IMR-90 (cell line): ENCODE data around the gene EPHX1. TPM values are rescaled to one million over a fixed set of nuclear protein-coding genes. Genes with fewer than 3 reads are reported as not detected.

Source experiments
- ATAC-seq: fragments of 200-7000 bp; cut with Tn5 transposase; 2 replicates; pipeline ENCODE4 v1.9.1; 2020; ENCODE audit warnings: low read depth, mild to moderate bottlenecking, moderate library complexity
- BruUV-seq: library from RNA; stranded (reverse); fragments of 400-500 nt; replicated peaks from 2 replicates; lab custom pipeline; 2021; lab: Mats Ljungman, UMichigan
- CTCF ChIA-PET: fragments of 300-600 bp; formaldehyde crosslinking; extraction: SDS; loops from one replicate; lab custom pipeline; 2021; ENCODE audit warnings: antibody characterized with exemption; lab: Yijun Ruan, JAX
- POLR2A ChIA-PET: fragments of 300-600 bp; sonication (Branson Sonifier 250); formaldehyde crosslinking; loops from one replicate; lab custom pipeline; 2022; ENCODE audit warnings: antibody characterized with exemption; ENCODE audit not compliant: unreplicated experiment; lab: Charles Lee
- DNase-seq: peaks from one replicate; pipeline ENCODE4 v3.0.0; 2013
- H2AFZ ChIP-seq: replicated peaks from 2 replicates; pipeline ENCODE3; 2013; ENCODE audit warnings: low read length, mild to moderate bottlenecking; ENCODE audit not compliant: poor library complexity
- H2AK5ac ChIP-seq: 2 replicates; pipeline ENCODE4 v1.6.1; 2013; ENCODE audit warnings: low read depth, low read length, inconsistent platforms
- H2AK9ac ChIP-seq: replicated peaks from 2 replicates; pipeline ENCODE3; 2013; ENCODE audit warnings: mild to moderate bottlenecking, low read depth, low read length, moderate library complexity; ENCODE audit not compliant: poor library complexity
- H2BK120ac ChIP-seq: 2 replicates; pipeline ENCODE4 v1.6.1; 2013; ENCODE audit warnings: low read depth, low read length, inconsistent platforms
- H2BK15ac ChIP-seq: 3 replicates; pipeline ENCODE4 v1.6.1; 2013; ENCODE audit warnings: low read depth, low read length, inconsistent platforms
- H2BK20ac ChIP-seq: 2 replicates; pipeline ENCODE4 v1.6.1; 2013; ENCODE audit warnings: low read depth, mild to moderate bottlenecking, inconsistent platforms, low read length, moderate library complexity
- H2BK5ac ChIP-seq: 2 replicates; pipeline ENCODE4 v1.6.1; 2013; ENCODE audit warnings: mild to moderate bottlenecking, low read depth, low read length, inconsistent platforms; ENCODE audit not compliant: poor library complexity, severe bottlenecking
- H3K14ac ChIP-seq: replicated peaks from 2 replicates; pipeline ENCODE4 v1.6.1; 2013; ENCODE audit warnings: low read depth, low read length, inconsistent platforms
- H3K18ac ChIP-seq: 2 replicates; pipeline ENCODE4 v1.6.1; 2013; ENCODE audit warnings: low read depth, low read length, control low read depth
- H3K23ac ChIP-seq: 2 replicates; pipeline ENCODE4 v1.6.1; 2013; ENCODE audit warnings: low read depth, low read length, inconsistent platforms
- H3K27ac ChIP-seq: 2 replicates; pipeline ENCODE4 v1.5.1; 2013; ENCODE audit warnings: mild to moderate bottlenecking, control low read depth, low read length; ENCODE audit not compliant: insufficient read depth
- H3K27me3 ChIP-seq: 2 replicates; pipeline ENCODE4 v1.6.1; 2013; ENCODE audit warnings: low read length; ENCODE audit not compliant: control insufficient read depth, insufficient read depth
- H3K36me3 ChIP-seq: 2 replicates; pipeline ENCODE4 v1.6.1; 2013; ENCODE audit warnings: low read length, mixed read lengths; ENCODE audit not compliant: control insufficient read depth, insufficient read depth
- H3K4ac ChIP-seq: 2 replicates; pipeline ENCODE4 v1.6.1; 2013; ENCODE audit warnings: low read depth, low read length, inconsistent platforms
- H3K4me1 ChIP-seq: 2 replicates; pipeline ENCODE4 v1.6.1; 2013; ENCODE audit warnings: low read length, mixed read lengths; ENCODE audit not compliant: control insufficient read depth, insufficient read depth
- H3K4me2 ChIP-seq: 2 replicates; pipeline ENCODE4 v1.6.1; 2013; ENCODE audit warnings: low read depth, mild to moderate bottlenecking, control low read depth, low read length, moderate library complexity
- H3K4me3 ChIP-seq: 2 replicates; pipeline ENCODE4 v1.5.1; 2013; ENCODE audit warnings: low read depth, mild to moderate bottlenecking, control low read depth, low read length, moderate library complexity; ENCODE audit not compliant: insufficient read depth
- H3K56ac ChIP-seq: 2 replicates; pipeline ENCODE4 v1.6.1; 2013; ENCODE audit warnings: low read length, inconsistent platforms; ENCODE audit not compliant: insufficient read depth; ENCODE audit errors: extremely low read depth
- H3K79me1 ChIP-seq, 2 experiments: 2 replicates each; pipeline ENCODE4 v1.6.1; 2013; ENCODE audit warnings: low read length in 2 of 2, inconsistent platforms in 1 of 2, low read depth in 1 of 2
- H3K9ac ChIP-seq: 2 replicates; pipeline ENCODE4 v1.6.1; 2013; ENCODE audit warnings: low read depth, low read length, control low read depth
- H3K9me1 ChIP-seq: 2 replicates; pipeline ENCODE4 v1.6.1; 2013; ENCODE audit warnings: low read length, inconsistent platforms; ENCODE audit not compliant: insufficient read depth
- H3K9me3 ChIP-seq: 2 replicates; pipeline ENCODE4 v1.6.1; 2013; ENCODE audit warnings: low read length; ENCODE audit not compliant: control insufficient read depth, insufficient read depth
- H4K20me1 ChIP-seq: 2 replicates; pipeline ENCODE4 v1.6.1; 2013; ENCODE audit warnings: low read length, inconsistent platforms; ENCODE audit not compliant: insufficient read depth
- H4K5ac ChIP-seq: 2 replicates; pipeline ENCODE4 v1.6.1; 2013; ENCODE audit warnings: mild to moderate bottlenecking, low read depth, low read length, control low read depth
- H4K8ac ChIP-seq, 2 experiments: 2 replicates each; pipeline ENCODE4 v1.6.1; 2013; ENCODE audit warnings: low read depth in 2 of 2, low read length in 2 of 2, control low read depth in 1 of 2, inconsistent platforms in 1 of 2
- H4K91ac ChIP-seq: 2 replicates; pipeline ENCODE4 v1.6.1; 2013; ENCODE audit warnings: low read depth, low read length, inconsistent platforms; ENCODE audit not compliant: insufficient read depth
- BHLHE40 ChIP-seq: fragments of 150-350 bp; IDR thresholded peaks from 2 replicates; pipeline ENCODE4 v1.6.1; 2016; ENCODE audit warnings: mild to moderate bottlenecking, low read depth, low read length
- FOS ChIP-seq: fragments of 150-350 bp; IDR thresholded peaks from 2 replicates; pipeline ENCODE4 v1.6.1; 2016; ENCODE audit warnings: low read depth, low read length
- NFE2L2 ChIP-seq: fragments of 150-350 bp; IDR thresholded peaks from 2 replicates; pipeline ENCODE4 v1.6.1; 2016; ENCODE audit warnings: low read depth, mild to moderate bottlenecking, low read length
- RAD21 ChIP-seq: IDR thresholded peaks from 2 replicates; pipeline ENCODE4 v1.6.1; 2012; ENCODE audit warnings: low read length, improper control_type of control experiment
- RCOR1 ChIP-seq: IDR thresholded peaks from 2 replicates; pipeline ENCODE4 v1.6.1; 2012; ENCODE audit warnings: mild to moderate bottlenecking, low read length, improper control_type of control experiment; ENCODE audit not compliant: insufficient replicate concordance
- WGBS, 2 experiments: methylation state at CpG; one replicate each; pipeline versions ENCODE4 v1.1.5 to v1.1.7; 2013; ENCODE audit warnings: missing lambda C conversion rate in 2 of 2; ENCODE audit not compliant: insufficient read length in 1 of 2; ENCODE audit errors: extremely low coverage in 2 of 2; 5-methylcytosine and 5-hydroxymethylcytosine counted together
- dilution Hi-C: fragments of 300-500 bp; cut with HindIII; formaldehyde crosslinking; loops from one replicate; pipeline ENCODE4 v1.14.3; 2018; ENCODE audit warnings: low sequenced_read_pairs; ENCODE audit not compliant: unreplicated experiment
- in situ Hi-C: fragments of 300-500 bp; cut with MboI; formaldehyde crosslinking; loops from 3 replicates; pipeline ENCODE4 v1.14.3; 2019; ENCODE audit warnings: low sequenced_read_pairs, inconsistent platforms, mixed read lengths
- intact Hi-C: fragments of 100-400 bp; cut with micrococcal nuclease; formaldehyde crosslinking; loops from 2 replicates; pipeline ENCODE4 v1.10.0; 2022
- polyA plus RNA-seq, 3 experiments: library from polyadenylated mRNA; depleted of rRNA; stranded (reverse); fragments of >200 nt; gene quantifications; 2 replicates each; pipeline ENCODE4 v1.2.3, GENCODE V29; 2012; ENCODE audit warnings: low replicate concordance in 1 of 3
- total RNA-seq: library from RNA; depleted of rRNA; stranded (reverse); fragments of >200 nt; gene quantifications from 2 replicates; pipeline ENCODE4 v1.2.3, GENCODE V29; 2012

Gene EPHX1
- total and polyA plus RNA-seq, 2 of the 4 experiments (the other 2 are of a cell fraction), result 20.3 to 46.3 TPM

DNA sequence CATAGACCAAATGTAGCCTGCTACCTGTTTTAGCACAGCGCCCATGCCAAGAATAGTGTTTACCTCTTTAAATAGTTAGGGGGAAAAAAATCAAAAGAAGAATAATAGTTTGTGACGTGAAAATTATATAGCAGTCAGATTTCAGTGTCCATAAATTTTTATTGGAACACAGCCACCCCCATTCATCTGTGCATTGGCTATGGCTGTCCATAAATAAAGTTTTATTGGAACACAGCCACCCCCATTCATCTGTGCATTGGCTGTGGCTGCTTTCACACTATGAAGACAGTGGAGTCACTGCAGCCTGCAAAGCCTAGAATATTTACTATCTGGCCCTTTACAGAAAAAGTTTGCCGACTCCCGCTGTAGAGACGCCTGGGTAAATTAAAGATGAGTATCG lies 20.9 kb downstream of the EPHX1 start:
- peaks cover 4% of the 10 kb centered on the region; the same call in 1 of the 2 replicates for H3K4me1 ChIP-seq
- peaks cover 10% of the 10 kb centered on the region; the same call in 1 of the 2 replicates for H3K9me1 ChIP-seq
- in situ Hi-C loops, result no loop called here
- no peak overlapping the region for H4K5ac ChIP-seq
- no peak overlapping the region for H4K91ac ChIP-seq
- no peak overlapping the region for H3K27ac ChIP-seq
- no peak overlapping the region for H4K8ac ChIP-seq
- no peaks in the 10 kb centered on the region for H3K27me3 ChIP-seq
- no peak overlapping the region for H3K4me3 ChIP-seq
- no peak overlapping the region for H2BK15ac ChIP-seq
- no peak overlapping the region for H3K4ac ChIP-seq
- H2AFZ ChIP-seq, result no peak overlapping the region
- H3K9ac ChIP-seq, result no peak overlapping the region
- dilution Hi-C loops, result no loop called here
- TF ChIP-seq FOS (no peak), RAD21 (no peak), RCOR1 (no peak), NFE2L2 (no peak), BHLHE40 (no peak)
- no peak overlapping the region for H3K18ac ChIP-seq
- H2BK5ac ChIP-seq, result no peak overlapping the region
- H3K23ac ChIP-seq, result no peak overlapping the region
- H2AK5ac ChIP-seq, result no peak overlapping the region
- POLR2A ChIA-PET, result no interaction called here
- no CpG with 5 or more reads among the region's 6 CpGs for WGBS, 2 experiments
- ATAC-seq (no peak), DNase-seq (no peak)
- no peak overlapping the region for H3K56ac ChIP-seq
- H3K9me3 ChIP-seq, result no peaks in the 10 kb centered on the region
- no peak overlapping the region for H3K14ac ChIP-seq
- H2BK120ac ChIP-seq, result no peak overlapping the region
- intact Hi-C loops, result no loop called here
- no peak overlapping the region for H2BK20ac ChIP-seq
- no peak overlapping the region for H2AK9ac ChIP-seq
- H3K4me2 ChIP-seq, result no peak overlapping the region
- peaks cover 16% of the 10 kb centered on the region for H3K36me3 ChIP-seq
- H3K79me1 ChIP-seq, result no peaks in the 10 kb centered on the region
- no TSS peak for BruUV-seq
- H4K20me1 ChIP-seq, result no peaks in the 10 kb centered on the region
- CTCF ChIA-PET, result no interaction called here
